HL-60 (cell line): ENCODE measurements around the gene ZSWIM8.

Source experiments
- CTCF ChIP-seq: IDR thresholded peaks from one replicate; pipeline ENCODE4 v1.5.1; 2011; ENCODE audit warnings: low read length, control low read depth, inconsistent platforms; ENCODE audit not compliant: insufficient read depth
- GABPA ChIP-seq: IDR thresholded peaks from 2 replicates; pipeline ENCODE4 v1.6.1; 2012; ENCODE audit warnings: low read depth
- POLR2AphosphoS5 ChIP-seq: IDR thresholded peaks from 2 replicates; pipeline ENCODE4 v1.6.1; 2012; ENCODE audit warnings: low read depth
- REST ChIP-seq: IDR thresholded peaks from 2 replicates; pipeline ENCODE4 v1.6.1; 2012; ENCODE audit warnings: low read depth; ENCODE audit not compliant: insufficient replicate concordance
- SPI1 ChIP-seq: IDR thresholded peaks from 2 replicates; pipeline ENCODE4 v1.6.1; 2012; ENCODE audit warnings: low read depth, mild to moderate bottlenecking, borderline replicate concordance

GRCh38 chr10:73802276-73802991, 17.0 kb downstream of the ZSWIM8 start:
- TF ChIP-seq CTCF (no peak), POLR2AphosphoS5 (no peak), SPI1 (no peak), REST (no peak), GABPA (no peak)
